LNCAP (cell line): ENCODE measurements around the gene POLR2E.

Experiments
- TF ChIP-seq, protein P1 (sequence below): fragments of 450-650 bp; IDR thresholded peaks from 2 replicates; pipeline ENCODE4 v1.5.1; 2017; ENCODE audit warnings: mild to moderate bottlenecking

The POLR2E gene

DNA sequence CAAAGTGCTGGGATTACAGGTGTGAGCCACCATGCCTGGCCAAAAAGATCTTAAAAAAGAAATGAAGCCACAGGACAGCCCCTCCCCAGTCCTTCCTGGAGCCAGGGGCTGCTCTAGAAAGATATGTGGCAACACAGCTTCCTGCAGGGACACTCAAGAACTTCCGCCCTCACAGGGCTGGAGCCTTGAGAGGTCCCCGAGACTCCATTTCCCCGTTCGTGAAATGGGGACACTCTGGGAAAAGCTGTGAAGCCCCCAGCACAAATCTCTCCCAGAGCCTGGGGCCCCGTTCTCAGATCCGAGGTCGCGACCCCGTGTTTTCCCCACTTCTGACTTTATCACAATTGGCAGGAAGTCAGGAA is 6.1 kb upstream of the POLR2E start:
- TF ChIP-seq, protein P1, sequence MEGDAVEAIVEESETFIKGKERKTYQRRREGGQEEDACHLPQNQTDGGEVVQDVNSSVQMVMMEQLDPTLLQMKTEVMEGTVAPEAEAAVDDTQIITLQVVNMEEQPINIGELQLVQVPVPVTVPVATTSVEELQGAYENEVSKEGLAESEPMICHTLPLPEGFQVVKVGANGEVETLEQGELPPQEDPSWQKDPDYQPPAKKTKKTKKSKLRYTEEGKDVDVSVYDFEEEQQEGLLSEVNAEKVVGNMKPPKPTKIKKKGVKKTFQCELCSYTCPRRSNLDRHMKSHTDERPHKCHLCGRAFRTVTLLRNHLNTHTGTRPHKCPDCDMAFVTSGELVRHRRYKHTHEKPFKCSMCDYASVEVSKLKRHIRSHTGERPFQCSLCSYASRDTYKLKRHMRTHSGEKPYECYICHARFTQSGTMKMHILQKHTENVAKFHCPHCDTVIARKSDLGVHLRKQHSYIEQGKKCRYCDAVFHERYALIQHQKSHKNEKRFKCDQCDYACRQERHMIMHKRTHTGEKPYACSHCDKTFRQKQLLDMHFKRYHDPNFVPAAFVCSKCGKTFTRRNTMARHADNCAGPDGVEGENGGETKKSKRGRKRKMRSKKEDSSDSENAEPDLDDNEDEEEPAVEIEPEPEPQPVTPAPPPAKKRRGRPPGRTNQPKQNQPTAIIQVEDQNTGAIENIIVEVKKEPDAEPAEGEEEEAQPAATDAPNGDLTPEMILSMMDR: no peak

GRCh38 chr19:1098177-1099051 is 3.2 kb upstream of the POLR2E start:
- TF ChIP-seq, protein P1: no peak

- TF ChIP-seq, protein P1: no peak
Observed at GRCh38 chr19:1097810-1098176, 2.6 kb upstream of the POLR2E start.

DNA sequence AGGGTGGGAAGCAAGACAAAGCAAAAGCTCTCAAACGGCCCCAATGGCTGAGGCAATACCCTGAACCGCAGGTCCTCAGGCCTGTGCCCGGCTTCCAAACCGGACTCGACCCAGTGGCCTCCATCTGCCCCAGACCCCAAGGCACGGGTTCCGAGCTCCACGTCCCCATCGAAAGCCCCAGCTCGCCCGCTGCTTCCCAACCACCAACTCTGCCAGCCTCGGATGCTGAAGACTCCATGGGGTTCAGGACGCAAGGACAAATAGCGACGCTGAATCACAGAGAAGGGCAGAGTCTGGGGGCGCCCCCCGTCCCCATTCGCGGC is 559 bp downstream of the POLR2E start:
- TF ChIP-seq, protein P1: no peak

- TF ChIP-seq, protein P1: no peak
Observed at GRCh38 chr19:1093811-1094553, 1.2 kb downstream of the POLR2E start.

DNA sequence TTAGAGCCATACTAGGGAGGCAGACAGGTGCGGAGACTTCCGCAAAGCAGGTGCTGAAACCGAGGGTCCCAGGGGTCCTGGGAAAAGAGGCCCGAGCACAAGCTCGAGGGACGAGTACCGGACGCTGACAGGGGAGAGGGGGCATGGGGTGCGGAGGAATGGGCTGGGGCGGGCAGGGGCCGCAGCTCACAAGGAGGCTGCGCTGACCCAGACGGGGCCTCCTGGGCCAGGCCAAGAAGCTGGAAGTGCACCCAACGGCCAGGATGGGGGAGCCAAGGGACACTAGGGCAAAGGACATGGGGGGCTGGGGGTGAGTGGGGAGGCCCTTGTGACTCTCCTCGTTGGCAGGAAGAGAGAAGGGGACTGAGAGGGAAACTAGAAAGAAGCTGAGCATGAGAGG is 1.8 kb downstream of the POLR2E start:
- TF ChIP-seq, protein P1: no peak

GRCh38 chr19:1091544-1092175 is 3.5 kb downstream of the POLR2E start:
- TF ChIP-seq, protein P1: no peak
